Measurements from ENCODE around the gene BTN1A1.

Gene BTN1A1

GRCh38 chr6:26554697-26555504 lies 54.8 kb downstream of the BTN1A1 start:
- Histone ChIP-seq H3K36me3 (ENCODE audit: control insufficient read depth in 5 of 5, insufficient read depth in 5 of 5, low read length in 5 of 5) (no peaks in the 10 kb centered on the region), H3K27ac (ENCODE audit: low read depth, low read length) (peak overlapping the region; percentile 44), H3K27me3 (ENCODE audit: control insufficient read depth in 5 of 5, insufficient read depth in 4 of 5, low read length in 5 of 5) (no peaks in the 10 kb centered on the region), H3K9ac (ENCODE audit: low read length in 5 of 5) (peak overlapping the region in 2 of 5 donors; percentile 57 to 65), H3K4me3 (ENCODE audit: low read depth in 1 of 5, low read length in 5 of 5) (peak overlapping the region; percentile 32 to 94 (median 49)), H3K4me1 (ENCODE audit: control insufficient read depth in 5 of 5, insufficient read depth in 5 of 5, low read length in 5 of 5) (peaks cover 0 to 37% (median 29%) of the 10 kb centered on the region in 5 donors), H3K9me3 (ENCODE audit: control insufficient read depth in 5 of 5, low read length in 5 of 5) (no peaks in the 10 kb centered on the region)

- Histone ChIP-seq H3K4me1 (ENCODE audit: control insufficient read depth in 5 of 5, insufficient read depth in 5 of 5, low read length in 5 of 5) (peaks cover 0 to 29% (median 22%) of the 10 kb centered on the region in 5 donors), H3K9ac (ENCODE audit: low read length in 5 of 5) (peak overlapping the region in 1 of 5 donors; percentile 57), H3K27ac (ENCODE audit: low read depth, low read length) (no peak overlapping the region), H3K4me3 (ENCODE audit: low read depth in 1 of 5, low read length in 5 of 5) (peak overlapping the region in 3 of 5 donors; percentile 21 to 94 (median 45)), H3K9me3 (ENCODE audit: control insufficient read depth in 5 of 5, low read length in 5 of 5) (no peaks in the 10 kb centered on the region), H3K27me3 (ENCODE audit: control insufficient read depth in 5 of 5, insufficient read depth in 4 of 5, low read length in 5 of 5) (no peaks in the 10 kb centered on the region), H3K36me3 (ENCODE audit: control insufficient read depth in 5 of 5, insufficient read depth in 5 of 5, low read length in 5 of 5) (no peaks in the 10 kb centered on the region)
Measured at GRCh38 chr6:26555505-26556262, 55.6 kb downstream of the BTN1A1 start.

GRCh38 chr6:26556263-26557070 lies 56.4 kb downstream of the BTN1A1 start:
- H3K27me3 ChIP-seq (ENCODE audit: control insufficient read depth in 5 of 5, insufficient read depth in 4 of 5, low read length in 5 of 5): no peaks in the 10 kb centered on the region
- no peaks in the 10 kb centered on the region for H3K36me3 ChIP-seq (ENCODE audit: control insufficient read depth in 5 of 5, insufficient read depth in 5 of 5, low read length in 5 of 5)
- no peaks in the 10 kb centered on the region for H3K9me3 ChIP-seq (ENCODE audit: control insufficient read depth in 5 of 5, low read length in 5 of 5)
- peaks cover 0 to 28% (median 21%) of the 10 kb centered on the region in 5 donors for H3K4me1 ChIP-seq (ENCODE audit: control insufficient read depth in 5 of 5, insufficient read depth in 5 of 5, low read length in 5 of 5)
- H3K4me3 ChIP-seq (ENCODE audit: low read depth in 1 of 5, low read length in 5 of 5): no peak overlapping the region
- no peak overlapping the region for H3K27ac ChIP-seq (ENCODE audit: low read depth, low read length)
- H3K9ac ChIP-seq (ENCODE audit: low read length in 5 of 5): no peak overlapping the region
